HCT116 (cell line): ENCODE measurements around the gene SLC25A28.

Source experiments
- ATF3 ChIP-seq: IDR thresholded peaks from 2 replicates; pipeline ENCODE4 v1.6.1; 2012
- CEBPB ChIP-seq: IDR thresholded peaks from 2 replicates; pipeline ENCODE4 v1.6.1; 2012; ENCODE audit warnings: low read depth
- CTCF ChIP-seq, 3 experiments: fragments of 200-600 bp in 1 of 3; sonication (generic) in 1 of 3; IDR thresholded peaks in 2 of 3; conservative IDR thresholded peaks in 1 of 3; 2 replicates each; pipeline ENCODE4 v1.5.1; 2012 to 2017; ENCODE audit warnings: low read depth in 2 of 3, low read length in 2 of 3, antibody characterized with exemption in 1 of 3, borderline replicate concordance in 1 of 3, control low read depth in 1 of 3, mild to moderate bottlenecking in 1 of 3, mixed read lengths in 1 of 3, mixed run types in 1 of 3, moderate library complexity in 1 of 3; ENCODE audit not compliant: insufficient read depth in 1 of 3
- ELF1 ChIP-seq: IDR thresholded peaks from 2 replicates; pipeline ENCODE4 v1.6.1; 2012; ENCODE audit warnings: low read depth, borderline replicate concordance
- EZH2 ChIP-seq: fragments of 200-600 bp; sonication (generic); IDR thresholded peaks from 2 replicates; pipeline ENCODE4 v1.6.1; 2017; ENCODE audit warnings: antibody characterized with exemption, mixed run types
- JUND ChIP-seq: IDR thresholded peaks from 2 replicates; pipeline ENCODE4 v1.6.1; 2012
- MAX ChIP-seq: IDR thresholded peaks from 2 replicates; pipeline ENCODE4 v1.6.1; 2012
- REST ChIP-seq: IDR thresholded peaks from 2 replicates; pipeline ENCODE4 v1.6.1; 2012; ENCODE audit warnings: low read depth
- YY1 ChIP-seq: IDR thresholded peaks from 2 replicates; pipeline ENCODE4 v1.6.1; 2011; ENCODE audit warnings: low read length, low read depth, moderate library complexity, mild to moderate bottlenecking; ENCODE audit not compliant: insufficient replicate concordance; ENCODE audit errors: extremely low read depth
- ZBTB33 ChIP-seq: IDR thresholded peaks from 2 replicates; pipeline ENCODE4 v1.6.1; 2011; ENCODE audit warnings: mild to moderate bottlenecking, low read length, moderate library complexity; ENCODE audit not compliant: insufficient replicate concordance; ENCODE audit errors: extremely low read depth

GRCh38 chr10:99569961-99570360 is 50.3 kb downstream of the SLC25A28 start:
- TF ChIP-seq CEBPB (no peak), CTCF (IDR thresholded peaks at IDR 0.05 in 2 of 3, conservative IDR thresholded peaks at IDR 0.05 in 1 of 3; ENCODE audit: borderline replicate concordance in 1 of 3, insufficient read depth in 1 of 3, low read depth in 2 of 3, low read length in 2 of 3) (no peak), EZH2 (no peak), JUND (no peak), ELF1 (no peak), ATF3 (no peak), YY1 (no peak), ZBTB33 (no peak), REST (no peak), MAX (no peak)
